ENCODE results near the gene VENTX.

GRCh38 chr10:133242611-133243356 lies 5.1 kb downstream of the VENTX start:
- TF ChIP-seq CTCF (conservative IDR thresholded peaks at IDR 0.05; ENCODE audit: low read length) (no peak), EZH2phosphoT487 (IDR thresholded peaks at IDR 0.05; ENCODE audit: borderline replicate concordance) (no peak)

Measured in Loucy (cell line).